Measurements from ENCODE around the gene TRMT1. TPM values are rescaled to one million over a fixed set of nuclear protein-coding genes. Genes with fewer than 3 reads are reported as not detected.

The TRMT1 gene
- total RNA-seq, 1 experiment from 2014 or later = 36.5 TPM

DNA sequence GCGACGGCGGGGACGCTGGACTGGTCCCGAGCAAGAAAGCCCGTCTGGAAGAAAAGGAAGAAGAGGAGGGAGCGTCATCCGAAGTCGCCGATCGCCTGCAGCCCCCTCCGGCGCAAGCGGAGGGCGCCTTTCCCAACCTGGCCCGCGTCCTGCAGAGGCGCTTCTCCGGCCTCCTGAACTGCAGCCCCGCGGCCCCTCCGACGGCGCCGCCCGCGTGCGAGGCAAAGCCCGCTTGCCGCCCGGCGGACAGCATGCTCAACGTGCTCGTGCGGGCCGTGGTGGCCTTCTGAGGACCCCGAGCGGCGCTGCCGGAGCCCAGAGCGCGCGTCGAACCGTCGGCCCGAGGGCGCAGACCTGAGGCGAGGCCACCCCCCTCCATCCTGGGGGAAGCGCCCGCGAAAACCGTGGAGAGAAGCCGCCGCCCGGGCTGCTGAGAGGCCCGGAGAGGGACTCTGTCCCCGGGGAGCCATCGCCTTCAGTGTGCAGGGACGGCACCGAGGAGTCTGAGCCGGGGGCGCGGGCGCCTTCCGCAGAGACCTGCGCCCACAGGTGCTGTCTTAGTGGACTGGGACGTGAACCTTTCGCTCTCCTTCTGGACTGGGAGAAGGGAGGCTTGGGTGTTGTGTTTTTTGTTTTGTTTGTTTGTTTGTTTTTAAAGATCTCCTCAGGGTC lies 37.2 kb upstream of the TRMT1 start:
- Mint-ChIP-seq H3K4me3 (ENCODE audit: low read depth, unreplicated experiment) (peak overlapping the region; percentile 94), H3K27me3 (ENCODE audit: unreplicated experiment) (peaks cover 15% of the 10 kb centered on the region), H3K9me3 (ENCODE audit: low read depth, unreplicated experiment) (no peaks in the 10 kb centered on the region), H3K27ac (ENCODE audit: unreplicated experiment) (peak overlapping the region; percentile 100), H3K4me1 (ENCODE audit: low read depth, unreplicated experiment) (peaks cover 14% of the 10 kb centered on the region), H3K36me3 (ENCODE audit: insufficient read depth, unreplicated experiment) (peaks cover 78% of the 10 kb centered on the region)
- CTCF ChIA-PET = interaction anchor here (0.7 to 1.5 kb wide), 2 partner anchors 9 to 476 kb away, joined by 3 to 5 read pairs; no protein-coding TSS in a partner anchor
- BruUV-seq (replicated peaks) = TSS peak; percentile 17
- no peak for DNase-seq
- TF ChIP-seq, protein P1, sequence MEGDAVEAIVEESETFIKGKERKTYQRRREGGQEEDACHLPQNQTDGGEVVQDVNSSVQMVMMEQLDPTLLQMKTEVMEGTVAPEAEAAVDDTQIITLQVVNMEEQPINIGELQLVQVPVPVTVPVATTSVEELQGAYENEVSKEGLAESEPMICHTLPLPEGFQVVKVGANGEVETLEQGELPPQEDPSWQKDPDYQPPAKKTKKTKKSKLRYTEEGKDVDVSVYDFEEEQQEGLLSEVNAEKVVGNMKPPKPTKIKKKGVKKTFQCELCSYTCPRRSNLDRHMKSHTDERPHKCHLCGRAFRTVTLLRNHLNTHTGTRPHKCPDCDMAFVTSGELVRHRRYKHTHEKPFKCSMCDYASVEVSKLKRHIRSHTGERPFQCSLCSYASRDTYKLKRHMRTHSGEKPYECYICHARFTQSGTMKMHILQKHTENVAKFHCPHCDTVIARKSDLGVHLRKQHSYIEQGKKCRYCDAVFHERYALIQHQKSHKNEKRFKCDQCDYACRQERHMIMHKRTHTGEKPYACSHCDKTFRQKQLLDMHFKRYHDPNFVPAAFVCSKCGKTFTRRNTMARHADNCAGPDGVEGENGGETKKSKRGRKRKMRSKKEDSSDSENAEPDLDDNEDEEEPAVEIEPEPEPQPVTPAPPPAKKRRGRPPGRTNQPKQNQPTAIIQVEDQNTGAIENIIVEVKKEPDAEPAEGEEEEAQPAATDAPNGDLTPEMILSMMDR (IDR thresholded peaks at IDR 0.05; ENCODE audit: unreplicated experiment) = no peak
- intact Hi-C loops (cut with micrococcal nuclease; ENCODE audit: unreplicated experiment) = no loop called here

DNA sequence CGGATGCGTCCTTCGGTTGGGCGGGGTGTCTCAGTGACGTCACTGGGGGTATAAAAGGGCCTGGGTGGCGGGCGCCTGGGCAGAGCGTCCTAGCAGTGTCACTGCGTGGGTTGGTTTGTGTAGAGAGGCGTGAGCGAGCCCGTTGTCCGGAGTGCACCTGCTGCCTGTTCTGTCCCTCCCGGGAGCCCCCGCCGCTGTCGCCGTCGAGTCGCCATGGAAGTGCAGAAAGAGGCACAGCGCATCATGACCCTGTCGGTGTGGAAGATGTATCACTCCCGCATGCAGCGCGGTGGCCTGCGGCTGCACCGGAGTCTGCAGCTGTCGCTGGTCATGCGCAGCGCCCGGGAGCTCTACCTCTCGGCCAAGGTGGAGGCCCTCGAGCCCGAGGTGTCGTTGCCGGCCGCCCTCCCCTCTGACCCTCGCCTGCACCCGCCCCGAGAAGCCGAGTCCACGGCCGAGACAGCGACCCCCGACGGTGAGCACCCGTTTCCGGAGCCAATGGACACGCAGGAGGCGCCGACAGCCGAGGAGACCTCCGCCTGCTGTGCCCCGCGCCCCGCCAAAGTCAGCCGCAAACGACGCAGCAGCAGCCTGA lies 36.5 kb upstream of the TRMT1 start:
- Mint-ChIP-seq H3K4me3 (ENCODE audit: low read depth, unreplicated experiment) (peak overlapping the region; percentile 94), H3K27me3 (ENCODE audit: unreplicated experiment) (peaks cover 15% of the 10 kb centered on the region), H3K27ac (ENCODE audit: unreplicated experiment) (peak overlapping the region; percentile 100), H3K4me1 (ENCODE audit: low read depth, unreplicated experiment) (peaks cover 14% of the 10 kb centered on the region), H3K9me3 (ENCODE audit: low read depth, unreplicated experiment) (no peaks in the 10 kb centered on the region), H3K36me3 (ENCODE audit: insufficient read depth, unreplicated experiment) (peaks cover 84% of the 10 kb centered on the region)
- TF ChIP-seq, protein P1 (IDR thresholded peaks at IDR 0.05; ENCODE audit: unreplicated experiment) = no peak
- intact Hi-C loops (cut with micrococcal nuclease; ENCODE audit: unreplicated experiment) = no loop called here
- peak; percentile 94 for DNase-seq
- BruUV-seq (replicated peaks) = TSS peak; percentile 82
- CTCF ChIA-PET = interaction anchor here (0.7 to 1.5 kb wide), 2 partner anchors 10 to 477 kb away, joined by 3 to 5 read pairs; no protein-coding TSS in a partner anchor

DNA sequence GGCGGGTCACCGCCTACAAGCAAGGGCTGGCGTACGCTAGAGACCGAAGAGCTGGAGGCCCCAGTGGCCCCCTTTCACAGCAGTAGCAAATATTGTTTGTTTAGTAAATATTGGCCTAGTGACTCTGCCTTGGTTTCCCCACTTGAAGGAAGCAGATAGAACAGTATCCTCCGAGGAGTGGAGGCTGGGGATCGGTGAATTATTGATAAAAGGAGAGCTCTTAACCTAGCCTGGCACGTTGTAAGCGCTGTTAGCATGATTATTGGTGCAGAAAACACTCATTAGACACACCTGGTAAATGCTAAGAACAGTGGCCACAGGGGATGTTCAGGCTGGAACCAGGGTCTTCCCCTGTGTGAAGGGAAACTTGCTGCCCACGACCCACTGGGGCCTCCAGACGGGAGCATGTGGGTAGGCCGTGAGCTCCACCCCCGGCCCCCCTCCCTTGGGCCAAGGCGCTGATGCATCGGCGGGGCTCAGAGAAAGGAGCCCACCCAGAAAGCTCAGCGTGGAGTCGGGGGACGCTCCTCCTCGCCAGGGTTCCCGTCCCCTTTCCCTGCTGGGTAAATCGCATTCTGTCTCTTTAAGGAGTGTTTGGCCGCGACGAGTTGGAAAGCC lies 35.9 kb upstream of the TRMT1 start:
- CTCF ChIA-PET = interaction anchor here (1.5 kb wide), 1 partner anchor 11 kb away, joined by 5 read pairs; no protein-coding TSS in a partner anchor
- intact Hi-C loops (cut with micrococcal nuclease; ENCODE audit: unreplicated experiment) = no loop called here
- H3K27ac Mint-ChIP-seq (ENCODE audit: unreplicated experiment) = peak overlapping the region; percentile 100
- no peaks in the 10 kb centered on the region for H3K9me3 Mint-ChIP-seq (ENCODE audit: low read depth, unreplicated experiment)
- no peak for DNase-seq
- peaks cover 14% of the 10 kb centered on the region for H3K4me1 Mint-ChIP-seq (ENCODE audit: low read depth, unreplicated experiment)
- TF ChIP-seq, protein P1 (IDR thresholded peaks at IDR 0.05; ENCODE audit: unreplicated experiment) = no peak
- H3K27me3 Mint-ChIP-seq (ENCODE audit: unreplicated experiment) = peaks cover 15% of the 10 kb centered on the region
- H3K4me3 Mint-ChIP-seq (ENCODE audit: low read depth, unreplicated experiment) = peak overlapping the region; percentile 94
- TSS peak; percentile 59 for BruUV-seq (replicated peaks)
- H3K36me3 Mint-ChIP-seq (ENCODE audit: insufficient read depth, unreplicated experiment) = peaks cover 84% of the 10 kb centered on the region

DNA sequence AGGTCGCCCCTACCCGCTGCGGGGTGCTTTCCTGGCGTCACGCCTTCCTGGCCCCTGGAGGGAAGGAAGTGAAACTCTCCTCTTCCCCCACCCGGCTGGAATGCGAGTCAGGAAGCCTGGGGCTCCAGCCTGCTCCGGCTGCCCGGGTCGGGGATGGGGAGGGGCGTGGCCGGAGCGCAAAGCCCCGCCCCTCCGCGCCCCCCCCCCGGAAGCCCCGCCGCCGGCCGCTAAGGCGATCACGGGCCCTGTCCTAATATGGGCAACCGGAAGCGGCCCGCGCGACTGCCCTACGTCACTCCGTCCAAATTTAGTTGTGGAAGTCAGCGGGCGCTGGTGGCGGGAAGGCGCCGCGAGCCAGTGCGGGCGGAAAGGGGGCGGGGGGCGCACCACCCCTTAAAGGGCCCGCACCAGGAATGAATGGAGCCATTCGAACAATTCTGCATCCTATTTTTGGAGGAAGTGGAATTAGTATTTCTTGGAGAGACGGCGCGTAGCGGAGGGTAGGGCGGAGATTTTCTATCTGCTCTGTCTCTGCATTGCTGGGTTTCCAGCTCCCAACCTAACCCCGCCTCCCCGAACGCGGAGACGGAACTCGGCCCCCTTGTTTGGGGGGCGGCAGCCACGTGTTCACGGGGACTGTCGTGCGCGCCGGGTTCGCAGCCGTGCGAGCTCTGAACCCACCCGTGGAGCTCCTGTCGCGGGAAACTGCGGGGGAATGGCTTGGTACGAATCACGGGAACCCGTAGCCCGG lies 35.2 kb upstream of the TRMT1 start:
- Mint-ChIP-seq H3K27me3 (ENCODE audit: unreplicated experiment) (peaks cover 15% of the 10 kb centered on the region), H3K4me3 (ENCODE audit: low read depth, unreplicated experiment) (peak overlapping the region; percentile 94), H3K4me1 (ENCODE audit: low read depth, unreplicated experiment) (peaks cover 19% of the 10 kb centered on the region), H3K27ac (ENCODE audit: unreplicated experiment) (peak overlapping the region; percentile 100), H3K9me3 (ENCODE audit: low read depth, unreplicated experiment) (no peaks in the 10 kb centered on the region), H3K36me3 (ENCODE audit: insufficient read depth, unreplicated experiment) (peaks cover 91% of the 10 kb centered on the region)
- no TSS peak for BruUV-seq (replicated peaks)
- CTCF ChIA-PET = interaction anchor here (1.5 kb wide), 1 partner anchor 11 kb away, joined by 5 read pairs; no protein-coding TSS in a partner anchor
- intact Hi-C loops (cut with micrococcal nuclease; ENCODE audit: unreplicated experiment) = no loop called here
- DNase-seq = peak; percentile 93
- TF ChIP-seq, protein P1 (IDR thresholded peaks at IDR 0.05; ENCODE audit: unreplicated experiment) = no peak
